CD4-positive, alpha-beta T cell (primary cell): ENCODE measurements around the gene HOXA3. TPM values are rescaled to one million over a fixed set of nuclear protein-coding genes. Genes with fewer than 3 reads are reported as not detected.

ENCODE experiments used
- ATAC-seq: fragments of 200-7000 bp; cut with Tn5 transposase; one replicate; pipeline ENCODE4 v1.10.0; 2022; ENCODE audit warnings: mild to moderate bottlenecking; ENCODE audit not compliant: poor library complexity
- CTCF ChIA-PET: fragments of 350-600 bp; sonication (Branson Sonifier 250); formaldehyde crosslinking; loops from one replicate; lab custom pipeline; 2021; ENCODE audit warnings: antibody characterized with exemption, inconsistent platforms; lab: Charles Lee
- POLR2A ChIA-PET: fragments of 350-600 bp; sonication (Branson Sonifier 250); formaldehyde crosslinking; loops from one replicate; lab custom pipeline; 2021; ENCODE audit warnings: antibody characterized with exemption, inconsistent platforms; lab: Charles Lee
- DNase-seq, 14 experiments: peaks; one replicate each; pipeline ENCODE4 v3.0.0-alpha.2; 2013 to 2020; ENCODE audit warnings: mixed read lengths in 2 of 14
- H3K27ac ChIP-seq, 2 donors: one replicate each; pipeline versions ENCODE4 v1.5.1 to v1.7.0; 2013; ENCODE audit warnings: low read length in 2 of 2, low read depth in 1 of 2, mild to moderate bottlenecking in 1 of 2
- H3K27me3 ChIP-seq, 2 experiments: 1 replicate in 1 of 2; 2 replicates in 1 of 2; pipeline versions ENCODE4 v1.6.1 to v1.7.0; 2013; ENCODE audit warnings: low read length in 2 of 2, control low read depth in 1 of 2, mild to moderate bottlenecking in 1 of 2, moderate library complexity in 1 of 2; ENCODE audit not compliant: insufficient read depth in 2 of 2, control insufficient read depth in 1 of 2
- H3K36me3 ChIP-seq: one replicate; pipeline ENCODE4 v1.6.1; 2013; ENCODE audit warnings: low read length, control low read depth; ENCODE audit not compliant: insufficient read depth
- H3K4me1 ChIP-seq: one replicate; pipeline ENCODE4 v1.6.1; 2013; ENCODE audit warnings: low read length, control low read depth; ENCODE audit not compliant: insufficient read depth
- H3K4me3 ChIP-seq: one replicate; pipeline ENCODE4 v1.5.1; 2013; ENCODE audit warnings: mild to moderate bottlenecking, low read length, moderate library complexity
- H3K9me3 ChIP-seq, 2 experiments: 1 replicate in 1 of 2; 2 replicates in 1 of 2; pipeline versions ENCODE4 v1.6.1 to v1.7.0; 2013; ENCODE audit warnings: low read length in 2 of 2, mild to moderate bottlenecking in 2 of 2, control low read depth in 1 of 2, moderate library complexity in 1 of 2; ENCODE audit not compliant: control insufficient read depth in 1 of 2, insufficient read depth in 1 of 2
- H3K27ac Mint-ChIP-seq: one replicate; pipeline ENCODE4 v1.8.0; 2020; ENCODE audit warnings: mixed read lengths
- H3K27me3 Mint-ChIP-seq: one replicate; pipeline ENCODE4 v1.8.0; 2021; ENCODE audit warnings: mixed read lengths
- H3K36me3 Mint-ChIP-seq: one replicate; pipeline ENCODE4 v1.8.0; 2021; ENCODE audit warnings: low read depth, mixed read lengths
- H3K4me1 Mint-ChIP-seq: one replicate; pipeline ENCODE4 v1.8.0; 2021; ENCODE audit warnings: low read depth, mixed read lengths
- H3K4me3 Mint-ChIP-seq: one replicate; pipeline ENCODE4 v1.8.0; 2020; ENCODE audit warnings: mild to moderate bottlenecking, mixed read lengths
- H3K9me3 Mint-ChIP-seq: one replicate; pipeline ENCODE4 v1.8.0; 2020; ENCODE audit warnings: mixed read lengths
- CTCF ChIP-seq: fragments of 200-600 bp; IDR thresholded peaks from one replicate; pipeline ENCODE4 v1.8.0; 2022; ENCODE audit warnings: antibody characterized with exemption, mild to moderate bottlenecking
- intact Hi-C, 2 experiments: fragments of 100-400 bp; cut with DNase I in 1 of 2; cut with micrococcal nuclease in 1 of 2; formaldehyde crosslinking; loops; one replicate each; pipeline versions ENCODE4 v1.15.1 to v1.9.0; 2023 to 2025; cut with DNase I, micrococcal nuclease
- total RNA-seq, 174 experiments: library from RNA in 2 of 174; stranded (reverse) in 2 of 174; gene quantifications; one replicate each; pipeline ENCODE4 v1.2.3 and lab custom pipeline; 2021 to 2026

HOXA3 gene
- total RNA-seq, 2 experiments from 2014 or later, result not detected

- no peak overlapping the region for H3K27ac Mint-ChIP-seq
- Histone ChIP-seq H3K27ac (no peak overlapping the region), H3K27me3 (peaks cover 3 to 4% of the 10 kb centered on the region in 2 experiments), H3K4me3 (no peak overlapping the region), H3K9me3 (no peaks in the 10 kb centered on the region), H3K36me3 (no peaks in the 10 kb centered on the region), H3K4me1 (no peaks in the 10 kb centered on the region)
- DNase-seq, result no peak
- no peak for ATAC-seq
- no peak for TF ChIP-seq CTCF
- no peak overlapping the region for H3K4me3 Mint-ChIP-seq
- intact Hi-C loops, result no loop called here
- no peaks in the 10 kb centered on the region for H3K4me1 Mint-ChIP-seq
- H3K36me3 Mint-ChIP-seq, result no peaks in the 10 kb centered on the region
- CTCF ChIA-PET, result no interaction called here
- H3K9me3 Mint-ChIP-seq, result no peaks in the 10 kb centered on the region
- peaks cover 25% of the 10 kb centered on the region for H3K27me3 Mint-ChIP-seq
- POLR2A ChIA-PET, result no interaction called here
These were observed 86.7 kb downstream of the HOXA3 start for GRCh38 chr7:27065709-27066108.

GRCh38 chr7:27064661-27065060 lies 87.7 kb downstream of the HOXA3 start:
- ChIA-PET POLR2A (no interaction called here), CTCF (no interaction called here)
- no peak overlapping the region for H3K27ac ChIP-seq
- H3K36me3 ChIP-seq, result no peaks in the 10 kb centered on the region
- no peak for TF ChIP-seq CTCF
- H3K4me1 ChIP-seq, result no peaks in the 10 kb centered on the region
- H3K4me3 ChIP-seq, result no peak overlapping the region
- DNase-seq, result no peak
- no peak for ATAC-seq
- H3K27me3 ChIP-seq, result peaks cover 2 to 3% of the 10 kb centered on the region in 2 experiments
- Mint-ChIP-seq H3K27ac (no peak overlapping the region), H3K27me3 (peaks cover 26% of the 10 kb centered on the region), H3K9me3 (no peaks in the 10 kb centered on the region), H3K4me1 (no peaks in the 10 kb centered on the region), H3K4me3 (no peak overlapping the region), H3K36me3 (no peaks in the 10 kb centered on the region)
- intact Hi-C loops, result no loop called here
- no peaks in the 10 kb centered on the region for H3K9me3 ChIP-seq

GRCh38 chr7:27064159-27064558 lies 88.2 kb downstream of the HOXA3 start:
- Histone ChIP-seq H3K27ac (no peak overlapping the region), H3K36me3 (no peaks in the 10 kb centered on the region), H3K4me1 (no peaks in the 10 kb centered on the region), H3K4me3 (no peak overlapping the region), H3K27me3 (peaks cover 2 to 3% of the 10 kb centered on the region in 2 experiments), H3K9me3 (no peaks in the 10 kb centered on the region)
- ChIA-PET CTCF (no interaction called here), POLR2A (no interaction called here)
- no peak for ATAC-seq
- no peaks in the 10 kb centered on the region for H3K9me3 Mint-ChIP-seq
- intact Hi-C loops, result no loop called here
- no peaks in the 10 kb centered on the region for H3K36me3 Mint-ChIP-seq
- no peaks in the 10 kb centered on the region for H3K4me1 Mint-ChIP-seq
- no peak for DNase-seq
- TF ChIP-seq CTCF, result no peak
- no peak overlapping the region for H3K4me3 Mint-ChIP-seq
- H3K27ac Mint-ChIP-seq, result no peak overlapping the region
- H3K27me3 Mint-ChIP-seq, result peaks cover 26% of the 10 kb centered on the region
